ENCODE data around the gene PAMR1.

GRCh38 chr11:35389112-35389511 lies 136.3 kb downstream of the PAMR1 start:
- TF ChIP-seq TARDBP (IDR thresholded peaks at IDR 0.05), result no peak
- TF ChIP-seq SUZ12 (IDR thresholded peaks at IDR 0.05), result no peak
- TF ChIP-seq ARNT (IDR thresholded peaks at IDR 0.05), result no peak
- no peak for TF ChIP-seq HDGF (IDR thresholded peaks at IDR 0.05; ENCODE audit: borderline replicate concordance)
- no peak for TF ChIP-seq FOXM1 (IDR thresholded peaks at IDR 0.05; ENCODE audit: borderline replicate concordance)

All from HEK293T (cell line).